HCT116 (cell line): Measurements from ENCODE around the gene FKBP3. TPM values are rescaled to one million over a fixed set of nuclear protein-coding genes. Genes with fewer than 3 reads are reported as not detected.

ENCODE experiments used
- ATAC-seq: fragments of 200-7000 bp; cut with Tn5 transposase; 2 replicates; pipeline ENCODE4 v1.9.1; 2020; ENCODE audit warnings: mild to moderate bottlenecking, moderate library complexity
- BruUV-seq: library from RNA; stranded (reverse); fragments of 400-500 nt; replicated peaks from 2 replicates; lab custom pipeline; 2021; lab: Mats Ljungman, UMichigan
- CTCF ChIA-PET: fragments of 300-600 bp; sonication (Branson Sonifier 250); formaldehyde crosslinking; loops from one replicate; lab custom pipeline; 2021; ENCODE audit warnings: antibody characterized with exemption; lab: Charles Lee
- POLR2A ChIA-PET: fragments of 300-600, 350-600 bp; sonication (Branson Sonifier 250); formaldehyde crosslinking; loops from one replicate; lab custom pipeline; 2021; ENCODE audit warnings: antibody characterized with exemption; lab: Charles Lee
- RAD21 ChIA-PET, 2 experiments: fragments of 300-600 bp; sonication (Branson Sonifier 250); formaldehyde crosslinking; loops; one replicate each; lab custom pipeline; 2023; ENCODE audit warnings: low total read pairs in 2 of 2; ENCODE audit not compliant: uncharacterized antibody in 2 of 2, unreplicated experiment in 2 of 2, low non-redundant PET in 1 of 2; lab: Charles Lee
- DNase-seq: peaks from one replicate; pipeline ENCODE4 v3.0.0-alpha.2; 2010; ENCODE audit warnings: low read depth, low spot score
- H2AFZ ChIP-seq: fragments of 200-600 bp; shearing (Covaris generic), sonication (generic); 2 replicates; pipeline ENCODE4 v1.6.1; 2017; ENCODE audit warnings: low read depth, mixed run types, mixed read lengths, antibody characterized with exemption, low read length; ENCODE audit not compliant: poor library complexity, severe bottlenecking
- H3K27ac ChIP-seq: 2 replicates; pipeline ENCODE4 v1.5.1; 2012; ENCODE audit warnings: low read depth, low read length
- H3K27me3 ChIP-seq: fragments of 200-600 bp; sonication (generic); 2 replicates; pipeline ENCODE4 v1.6.1; 2016; ENCODE audit warnings: mixed run types, low read length, mixed read lengths; ENCODE audit not compliant: insufficient read depth
- H3K36me3 ChIP-seq, 2 experiments: fragments of 200-500 bp in 1 of 2; fragments of 200-600 bp in 1 of 2; sonication (Bioruptor generic) in 1 of 2; sonication (generic) in 1 of 2; 2 replicates each; pipeline versions ENCODE4 v1.5.1 to v1.6.1; 2014 to 2016; ENCODE audit warnings: low read length in 2 of 2, inconsistent platforms in 1 of 2, mixed read lengths in 1 of 2, mixed run types in 1 of 2; ENCODE audit not compliant: insufficient read depth in 2 of 2, control insufficient read depth in 1 of 2
- H3K4me1 ChIP-seq, 2 experiments: fragments of 200-600 bp in 1 of 2; sonication (generic) in 1 of 2; 2 replicates each; pipeline versions ENCODE4 v1.5.1 to v1.6.1; 2012 to 2017; ENCODE audit warnings: low read length in 2 of 2, inconsistent platforms in 1 of 2, mild to moderate bottlenecking in 1 of 2, mixed read lengths in 1 of 2, mixed run types in 1 of 2, moderate library complexity in 1 of 2; ENCODE audit not compliant: insufficient read depth in 2 of 2, control insufficient read depth in 1 of 2
- H3K4me2 ChIP-seq: fragments of 200-600 bp; sonication (generic); 2 replicates; pipeline ENCODE4 v1.6.1; 2017; ENCODE audit warnings: mixed run types, low read length, mixed read lengths
- H3K4me3 ChIP-seq, 2 experiments: fragments of 200-600 bp in 1 of 2; sonication (generic) in 1 of 2; replicated peaks in 1 of 2; 2 replicates each; pipeline ENCODE4 v1.5.1; 2011 to 2016; ENCODE audit warnings: low read length in 2 of 2, control low read depth in 1 of 2, low read depth in 1 of 2, mild to moderate bottlenecking in 1 of 2, mixed read lengths in 1 of 2, mixed run types in 1 of 2
- H3K79me2 ChIP-seq: fragments of 200-600 bp; sonication (generic); 2 replicates; pipeline ENCODE4 v1.6.1; 2017; ENCODE audit warnings: mild to moderate bottlenecking, mixed run types, low read length, moderate library complexity, mixed read lengths; ENCODE audit not compliant: insufficient read depth
- H3K9ac ChIP-seq: fragments of 200-600 bp; sonication (generic); 2 replicates; pipeline ENCODE4 v1.6.1; 2016; ENCODE audit warnings: low read length, mixed read lengths
- H3K9me2 ChIP-seq: fragments of 200-600 bp; sonication (generic), shearing (Covaris generic); 2 replicates; pipeline ENCODE4 v1.6.1; 2017; ENCODE audit warnings: mixed run types, mild to moderate bottlenecking, moderate library complexity; ENCODE audit not compliant: insufficient read depth
- H3K9me3 ChIP-seq, 2 experiments: fragments of 200-500 bp in 1 of 2; fragments of 200-600 bp in 1 of 2; sonication (Bioruptor generic) in 1 of 2; sonication (generic) in 1 of 2; 2 replicates each; pipeline ENCODE4 v1.6.1; 2014 to 2017; ENCODE audit warnings: low read length in 2 of 2, mixed read lengths in 2 of 2, inconsistent platforms in 1 of 2, low read depth in 1 of 2, mild to moderate bottlenecking in 1 of 2, mixed run types in 1 of 2, moderate library complexity in 1 of 2; ENCODE audit not compliant: control insufficient read depth in 1 of 2, insufficient read depth in 1 of 2
- H4K20me1 ChIP-seq: fragments of 200-600 bp; sonication (generic), shearing (Covaris generic); 2 replicates; pipeline ENCODE4 v1.6.1; 2017; ENCODE audit warnings: mixed run types, mild to moderate bottlenecking, moderate library complexity; ENCODE audit not compliant: insufficient read depth
- CBX3 ChIP-seq: IDR thresholded peaks from 2 replicates; pipeline ENCODE4 v1.6.1; 2012; ENCODE audit warnings: low read depth
- CEBPB ChIP-seq: IDR thresholded peaks from 2 replicates; pipeline ENCODE4 v1.6.1; 2012; ENCODE audit warnings: low read depth
- CTCF ChIP-seq, 3 experiments: fragments of 200-600 bp in 1 of 3; sonication (generic) in 1 of 3; IDR thresholded peaks in 2 of 3; conservative IDR thresholded peaks in 1 of 3; 2 replicates each; pipeline ENCODE4 v1.5.1; 2012 to 2017; ENCODE audit warnings: low read depth in 2 of 3, low read length in 2 of 3, antibody characterized with exemption in 1 of 3, borderline replicate concordance in 1 of 3, control low read depth in 1 of 3, mild to moderate bottlenecking in 1 of 3, mixed read lengths in 1 of 3, mixed run types in 1 of 3, moderate library complexity in 1 of 3; ENCODE audit not compliant: insufficient read depth in 1 of 3
- EGR1 ChIP-seq: IDR thresholded peaks from 2 replicates; pipeline ENCODE4 v1.6.1; 2012; ENCODE audit warnings: low read depth
- EZH2 ChIP-seq: fragments of 200-600 bp; sonication (generic); IDR thresholded peaks from 2 replicates; pipeline ENCODE4 v1.6.1; 2017; ENCODE audit warnings: antibody characterized with exemption, mixed run types
- POLR2A ChIP-seq: IDR thresholded peaks from 2 replicates; pipeline ENCODE4 v1.7.0; 2011; ENCODE audit warnings: borderline replicate concordance; ENCODE audit not compliant: insufficient read depth, insufficient read length; ENCODE audit errors: extremely low read depth
- POLR2AphosphoS5 ChIP-seq: IDR thresholded peaks from 2 replicates; pipeline ENCODE4 v1.6.1; 2011; ENCODE audit warnings: mild to moderate bottlenecking, low read depth, low read length, moderate library complexity
- SP1 ChIP-seq: IDR thresholded peaks from 2 replicates; pipeline ENCODE4 v1.6.1; 2012; ENCODE audit warnings: low read depth
- TCF7L2 ChIP-seq: IDR thresholded peaks from 2 replicates; pipeline ENCODE4 v1.7.0; 2011; ENCODE audit warnings: borderline replicate concordance, inconsistent platforms; ENCODE audit not compliant: insufficient read depth, insufficient read length; ENCODE audit errors: extremely low read depth
- YY1 ChIP-seq: IDR thresholded peaks from 2 replicates; pipeline ENCODE4 v1.6.1; 2011; ENCODE audit warnings: low read length, low read depth, moderate library complexity, mild to moderate bottlenecking; ENCODE audit not compliant: insufficient replicate concordance; ENCODE audit errors: extremely low read depth
- ZBTB33 ChIP-seq: IDR thresholded peaks from 2 replicates; pipeline ENCODE4 v1.6.1; 2011; ENCODE audit warnings: mild to moderate bottlenecking, low read length, moderate library complexity; ENCODE audit not compliant: insufficient replicate concordance; ENCODE audit errors: extremely low read depth
- ZFX ChIP-seq: fragments of 450-650 bp; IDR thresholded peaks from 2 replicates; pipeline ENCODE4 v1.6.1; 2017
- intact Hi-C: fragments of 100-400 bp; cut with micrococcal nuclease; formaldehyde crosslinking; loops from 2 replicates; pipeline ENCODE4 v1.10.0; 2022
- total RNA-seq: library from RNA; stranded (reverse); gene quantifications from one replicate; pipeline ENCODE4 v1.2.1, GENCODE V29; 2021; ENCODE audit not compliant: unreplicated experiment
- TF ChIP-seq, protein P1 (sequence below): IDR thresholded peaks from 2 replicates; pipeline ENCODE4 v1.6.1; 2012

The FKBP3 gene
- total RNA-seq, 1 experiment from 2014 or later, result 67.8 TPM

DNA sequence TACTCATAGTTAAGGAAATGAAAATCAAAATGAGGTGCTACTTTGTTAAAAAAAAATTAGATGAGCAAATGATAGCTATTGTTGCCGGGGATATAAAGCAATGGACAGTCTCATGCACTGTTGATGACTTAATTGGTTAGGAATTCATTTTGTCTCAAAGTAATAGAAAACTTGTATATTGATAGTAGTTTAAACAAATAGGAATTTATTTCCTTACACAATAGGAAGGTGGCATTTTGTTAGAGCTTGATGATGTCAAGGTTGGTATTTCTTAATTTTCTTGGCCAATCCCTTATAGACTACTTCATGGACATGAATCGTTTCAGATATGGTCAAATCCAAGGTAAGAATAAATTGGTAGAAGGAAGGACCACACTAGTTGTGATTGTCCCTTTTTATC is 42.6 kb downstream of the FKBP3 start:
- Histone ChIP-seq H4K20me1 (peaks cover 26% of the 10 kb centered on the region; the same call in 1 of the 2 replicates), H3K79me2 (peaks cover 100% of the 10 kb centered on the region), H3K4me1 (peaks cover 0 to 2% of the 10 kb centered on the region in 2 experiments; a peak in 1 of 4 replicates)
- ChIA-PET POLR2A (no interaction called here), CTCF (interaction anchor here (1.5 kb wide), 1 partner anchor 178 kb away, joined by 3 read pairs; no protein-coding TSS in a partner anchor)
- no peak for DNase-seq
- TF ChIP-seq CBX3, result no peak
- no peak for TF ChIP-seq ZFX
- TF ChIP-seq POLR2AphosphoS5, result no peak
- TF ChIP-seq CEBPB, result no peak
- no peak for TF ChIP-seq ZBTB33
- no peak for TF ChIP-seq SP1
- no peak for TF ChIP-seq TCF7L2
- no peak for TF ChIP-seq EGR1
- TF ChIP-seq, protein P1, sequence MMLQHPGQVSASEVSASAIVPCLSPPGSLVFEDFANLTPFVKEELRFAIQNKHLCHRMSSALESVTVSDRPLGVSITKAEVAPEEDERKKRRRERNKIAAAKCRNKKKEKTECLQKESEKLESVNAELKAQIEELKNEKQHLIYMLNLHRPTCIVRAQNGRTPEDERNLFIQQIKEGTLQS, result no peak
- TF ChIP-seq YY1, result no peak
- no peak for TF ChIP-seq POLR2A
- no peak for TF ChIP-seq EZH2
- no peak for TF ChIP-seq CTCF (IDR thresholded peaks at IDR 0.05 in 2 of 3, conservative IDR thresholded peaks at IDR 0.05 in 1 of 3; ENCODE audit: borderline replicate concordance in 1 of 3, insufficient read depth in 1 of 3, low read depth in 2 of 3, low read length in 2 of 3)
- TF ChIP-seq, all 23 proteins: peak for 0
- H3K27me3 ChIP-seq, result no peaks in the 10 kb centered on the region
- peaks cover 11 to 17% of the 10 kb centered on the region in 2 experiments for H3K36me3 ChIP-seq
- BruUV-seq, result no TSS peak
- no peak overlapping the region for H3K4me2 ChIP-seq
- RAD21 ChIA-PET, result no interaction called here
- no peaks in the 10 kb centered on the region for H3K9me2 ChIP-seq
- H2AFZ ChIP-seq, result no peak overlapping the region
- intact Hi-C loops, result loop anchor here (5.0 kb wide), 1 partner anchor 41 kb away; the partner anchor contains the start of gene FKBP3
- no peak overlapping the region for H3K27ac ChIP-seq
- no peaks in the 10 kb centered on the region for H3K9me3 ChIP-seq
- ATAC-seq, result no peak
- H3K9ac ChIP-seq, result no peak overlapping the region
- no peak overlapping the region for H3K4me3 ChIP-seq
